Measurements from ENCODE around the gene ELOB.

ELOB gene

DNA sequence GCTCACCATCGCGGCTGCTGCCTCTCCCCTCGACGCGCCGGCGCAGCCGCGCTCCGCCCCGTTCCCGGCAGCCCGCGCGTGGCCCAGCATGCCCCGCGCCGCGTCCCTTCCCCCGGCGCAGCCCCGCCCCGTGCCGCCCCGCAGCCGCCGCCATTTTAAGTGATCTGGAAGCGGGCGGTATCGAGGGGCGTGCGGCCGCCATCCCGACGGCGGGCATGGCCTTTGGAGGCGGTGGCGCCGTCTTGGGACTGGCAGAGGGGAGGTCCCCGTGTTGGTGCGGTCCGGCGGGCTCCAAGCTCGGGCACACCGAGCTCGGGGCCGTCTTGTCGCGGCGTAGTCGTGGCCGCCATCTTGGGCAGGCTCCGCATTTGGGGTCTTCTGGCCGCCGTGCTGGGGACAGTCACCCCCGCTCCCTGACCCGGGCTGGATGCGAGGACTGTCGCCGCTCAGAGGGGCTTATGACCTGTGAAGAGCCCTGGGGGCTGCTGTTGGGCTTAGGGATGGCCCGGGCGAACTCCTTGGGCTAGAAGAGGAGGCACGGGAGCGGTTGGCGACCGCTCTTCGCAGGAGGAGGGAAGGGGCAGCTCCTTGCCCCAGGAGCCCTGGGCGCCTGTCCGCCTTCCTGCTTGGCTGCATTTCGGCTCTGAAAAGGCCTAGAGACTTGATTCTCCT, at the start of gene ELOB:
Gene ELOB (minus strand): TSS at position 50 of the 672 bp plus-strand sequence. CDS start 41 bp downstream, at position 9.
- no peak for DNase-seq

DNA sequence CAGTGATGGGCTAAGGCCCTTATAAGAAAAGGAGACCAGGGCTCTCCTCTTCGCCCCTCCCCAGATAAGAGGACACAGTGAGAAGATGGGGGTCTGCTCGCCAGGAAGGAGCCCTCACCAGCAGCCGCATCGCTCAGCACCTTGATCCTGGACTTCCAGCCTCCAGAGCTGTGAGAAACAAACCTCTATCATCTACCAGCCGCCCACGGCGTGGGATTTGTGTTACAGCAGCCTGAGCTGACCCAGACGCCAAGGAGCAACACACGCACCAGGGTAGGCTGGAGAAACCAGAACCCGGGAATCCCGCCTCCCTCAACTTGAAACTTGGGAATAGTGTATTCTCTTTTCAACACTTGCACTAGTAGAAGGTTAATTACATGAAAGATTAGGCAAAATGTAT, 48.8 kb upstream of the ELOB start:
- DNase-seq = no peak

DNA sequence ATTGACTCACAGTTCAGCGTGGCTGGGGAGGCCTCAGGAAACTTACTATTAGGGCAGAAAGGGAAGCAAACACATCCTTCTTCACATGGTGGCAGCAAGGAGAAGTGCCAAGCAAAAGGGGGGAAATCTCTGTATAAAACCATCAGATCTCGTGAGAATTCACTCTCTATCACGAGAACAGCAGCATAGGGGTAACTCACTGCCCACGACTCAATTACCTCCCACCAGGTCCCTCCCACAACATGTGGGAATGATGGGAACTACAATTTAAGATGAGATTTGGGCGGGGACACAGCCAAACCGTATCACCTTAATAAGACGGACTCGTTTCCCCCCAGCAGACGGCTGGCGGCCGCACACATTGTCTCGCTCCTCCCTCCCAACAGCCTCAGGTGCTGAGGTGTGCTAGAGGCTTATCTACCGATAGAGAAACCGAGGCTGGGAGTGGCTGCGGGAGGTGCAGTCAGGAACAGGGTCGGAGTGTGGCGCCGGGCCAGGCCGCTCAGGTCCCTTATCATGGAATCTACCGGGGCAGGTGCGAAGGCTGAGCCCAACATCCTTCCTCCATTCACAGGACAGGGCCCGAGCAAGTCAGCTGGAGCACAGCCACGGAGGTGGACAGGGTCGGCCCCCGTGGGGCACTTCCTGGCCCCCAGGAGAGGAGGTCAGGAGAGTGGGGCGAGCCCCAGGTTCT, 48.1 kb upstream of the ELOB start:
- no peak for DNase-seq

DNA sequence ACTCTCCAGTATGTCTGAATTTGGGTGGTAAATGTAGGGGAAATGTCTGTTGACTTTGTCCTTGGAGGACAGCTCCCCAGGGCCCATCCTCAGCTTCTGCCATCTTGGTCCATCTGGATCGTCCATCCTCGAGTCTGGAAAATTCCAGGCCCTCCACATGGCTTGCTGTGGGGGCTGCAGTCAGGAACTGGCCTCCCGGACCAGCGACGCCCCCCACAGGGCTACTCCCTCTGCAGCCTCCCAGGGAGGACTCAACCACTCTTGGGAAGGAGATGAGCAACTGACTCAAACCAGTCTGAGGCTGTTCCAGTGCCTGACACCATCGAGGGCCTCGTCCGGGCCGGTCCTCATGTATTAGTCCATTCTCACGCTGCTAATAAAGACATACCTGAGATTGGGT, 47.5 kb upstream of the ELOB start:
- no peak for DNase-seq

DNA sequence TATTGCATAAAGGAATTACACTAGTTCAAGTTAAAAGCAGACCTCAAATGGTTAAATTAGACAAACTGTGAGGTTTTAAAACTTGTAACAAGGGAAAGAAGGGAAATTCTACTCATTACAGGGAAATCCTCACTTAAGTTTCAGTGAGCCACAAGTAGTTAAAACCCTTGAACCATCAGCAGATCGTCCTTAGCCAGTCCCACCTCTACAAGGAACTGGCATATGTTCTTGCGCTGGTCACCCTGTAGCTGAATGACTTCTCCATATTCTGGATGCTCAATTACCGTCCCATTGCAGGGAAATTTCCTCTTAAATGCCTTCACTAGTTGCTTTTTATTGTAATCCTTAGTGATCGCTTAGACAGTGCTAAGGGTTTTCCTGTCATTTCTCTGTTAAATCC, 45.4 kb upstream of the ELOB start:
- no peak for DNase-seq

DNA sequence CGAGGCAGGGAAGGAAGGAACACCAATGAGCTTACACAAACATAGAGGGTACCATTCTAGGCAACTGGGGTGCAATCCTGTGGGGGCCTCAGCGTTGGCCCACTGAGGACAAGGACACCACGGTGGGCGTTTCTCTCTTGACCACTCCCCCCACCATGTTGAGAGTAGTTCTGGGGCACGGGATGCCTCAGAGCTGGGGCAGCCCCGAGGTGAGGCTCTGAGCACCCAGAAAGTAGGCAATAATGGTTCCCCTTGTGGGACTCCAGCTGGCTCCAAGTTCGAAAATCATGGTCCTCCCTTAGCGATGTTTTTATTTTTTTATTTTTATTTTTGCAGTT, 45.0 kb upstream of the ELOB start:
- no peak for DNase-seq

DNA sequence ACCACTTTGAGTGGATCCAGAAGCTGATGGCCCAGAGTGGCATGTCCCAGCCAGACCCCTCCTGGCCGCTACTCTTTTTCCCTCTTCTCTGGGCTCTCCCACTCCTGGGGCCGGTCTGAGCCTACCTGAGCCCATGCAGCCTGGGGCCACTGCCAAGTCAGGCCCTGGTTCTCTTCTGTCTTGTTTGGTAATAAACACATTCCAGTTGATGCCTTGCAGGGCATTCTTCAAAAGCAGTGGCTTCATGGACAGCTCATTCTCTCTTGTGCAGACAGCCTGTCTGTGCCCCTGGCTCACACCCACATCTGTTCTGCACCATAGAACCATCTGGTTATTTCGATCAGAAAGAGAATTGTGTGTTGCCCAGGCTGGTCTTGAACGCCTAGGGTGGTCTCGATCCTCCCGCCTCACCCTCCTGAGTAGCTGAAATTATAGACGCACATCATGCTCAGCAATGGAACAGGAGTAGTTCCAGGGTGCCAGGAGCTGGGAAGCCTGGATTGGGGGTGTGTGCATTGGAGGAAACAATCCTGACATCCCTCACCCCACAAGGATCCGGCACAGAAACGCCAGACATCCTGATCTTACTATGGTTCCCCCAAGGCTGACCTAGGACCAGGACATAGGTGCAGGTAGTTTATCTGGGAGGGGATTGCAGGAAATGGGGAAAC, 44.5 kb upstream of the ELOB start:
- DNase-seq = no peak

DNA sequence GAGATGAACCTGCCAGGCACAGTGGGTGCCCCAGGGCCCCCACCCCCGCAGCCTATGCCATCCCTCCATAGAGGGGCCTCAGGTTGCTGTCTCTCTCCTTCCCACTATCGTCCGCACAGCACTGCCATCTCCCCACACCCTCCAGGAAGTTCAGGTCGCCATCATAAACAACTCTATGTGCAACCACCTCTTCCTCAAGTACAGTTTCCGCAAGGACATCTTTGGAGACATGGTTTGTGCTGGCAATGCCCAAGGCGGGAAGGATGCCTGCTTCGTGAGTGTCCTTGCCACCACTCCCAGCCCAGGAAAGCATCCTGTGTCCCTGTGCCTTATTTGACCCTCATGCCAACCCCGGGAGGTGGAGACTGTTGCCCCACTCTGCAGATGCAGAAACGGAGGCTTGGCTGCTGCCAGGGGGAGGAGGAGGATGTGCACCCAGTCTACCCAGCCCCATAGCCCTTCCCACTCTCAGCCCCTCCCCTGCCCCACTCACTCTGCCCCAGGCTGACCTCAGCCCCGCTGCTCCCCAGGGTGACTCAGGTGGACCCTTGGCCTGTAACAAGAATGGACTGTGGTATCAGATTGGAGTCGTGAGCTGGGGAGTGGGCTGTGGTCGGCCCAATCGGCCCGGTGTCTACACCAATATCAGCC, 43.9 kb upstream of the ELOB start:
- no peak for DNase-seq

DNA sequence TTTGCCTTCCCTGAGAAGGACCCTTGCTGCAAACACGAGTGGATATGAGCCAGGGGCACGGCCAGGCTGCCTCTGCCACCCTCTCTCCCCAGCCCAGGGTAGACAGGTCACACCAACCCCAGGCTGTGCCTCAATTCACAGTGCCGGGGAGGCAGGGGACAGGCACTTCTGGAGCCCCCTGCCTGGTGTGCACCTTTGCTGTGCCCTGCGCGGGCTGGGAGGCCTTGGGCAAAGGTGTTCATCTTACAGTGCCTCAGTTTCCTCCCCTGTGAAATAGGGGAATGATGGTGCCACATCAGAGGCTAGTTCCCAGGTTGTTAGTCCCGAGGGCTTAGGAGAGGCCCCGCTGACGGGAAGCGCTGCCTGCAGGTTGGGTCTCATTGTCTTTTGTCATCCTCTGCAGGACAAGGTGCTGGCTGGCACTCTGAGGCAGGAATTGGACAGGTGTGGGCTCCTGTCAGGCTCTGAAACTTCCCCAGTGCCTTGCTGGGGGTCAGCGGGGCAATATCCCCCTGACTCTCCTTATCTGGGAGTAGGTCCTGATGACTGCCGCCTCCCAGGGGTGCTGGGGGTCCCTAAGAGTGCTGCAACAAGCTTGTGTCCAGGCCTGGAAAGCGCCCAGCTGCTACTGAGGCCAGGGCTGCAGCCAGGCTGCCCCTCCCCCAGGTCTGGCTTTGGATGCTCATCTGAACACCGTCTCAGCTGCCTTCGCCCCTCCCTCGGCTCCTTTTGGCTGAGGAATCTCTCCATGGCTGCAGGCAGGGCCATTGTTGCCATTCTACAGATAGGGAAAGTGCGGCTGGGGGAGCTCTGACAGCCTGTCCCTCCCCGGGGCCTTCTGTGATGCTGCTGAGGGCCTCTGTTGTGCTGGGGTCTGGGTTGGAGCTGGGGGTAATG, 43.1 kb upstream of the ELOB start:
- DNase-seq = no peak

DNA sequence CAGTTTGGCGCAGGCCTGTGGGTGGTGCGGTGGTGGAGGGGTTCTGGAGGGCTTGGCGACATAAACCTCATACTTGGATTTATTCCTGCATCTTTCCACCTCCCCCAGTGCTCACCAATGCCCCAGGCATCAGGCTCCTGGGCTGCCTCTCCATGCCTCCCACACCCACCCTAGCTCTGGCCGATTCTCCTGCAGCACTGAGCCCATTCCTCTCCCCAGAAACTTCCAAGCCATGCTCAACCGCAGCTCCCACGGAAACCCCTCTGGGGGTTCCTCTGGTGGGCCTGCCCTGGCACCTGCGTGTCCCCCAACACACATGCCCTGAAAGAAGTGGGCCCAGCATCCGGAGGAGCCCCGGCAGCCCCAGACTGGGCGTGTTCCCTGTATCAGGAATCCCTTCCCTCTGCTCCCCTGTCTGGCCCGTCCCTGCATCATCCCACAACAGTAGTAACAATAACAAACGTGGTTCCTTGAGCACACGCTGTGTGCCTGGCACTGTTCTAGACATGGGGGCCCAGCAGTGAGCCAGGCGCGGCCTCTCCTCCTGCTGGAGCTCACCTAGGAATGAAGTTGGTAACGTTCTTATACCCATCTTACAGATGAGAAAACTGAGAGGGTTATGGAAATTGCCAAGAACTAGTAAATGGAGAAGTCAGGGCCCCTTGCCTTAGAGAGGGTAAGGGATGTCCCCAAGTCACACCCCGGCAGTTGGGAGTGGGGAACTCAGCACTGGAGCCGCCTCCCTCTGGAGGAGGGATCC, 42.3 kb upstream of the ELOB start:
- DNase-seq = no peak

DNA sequence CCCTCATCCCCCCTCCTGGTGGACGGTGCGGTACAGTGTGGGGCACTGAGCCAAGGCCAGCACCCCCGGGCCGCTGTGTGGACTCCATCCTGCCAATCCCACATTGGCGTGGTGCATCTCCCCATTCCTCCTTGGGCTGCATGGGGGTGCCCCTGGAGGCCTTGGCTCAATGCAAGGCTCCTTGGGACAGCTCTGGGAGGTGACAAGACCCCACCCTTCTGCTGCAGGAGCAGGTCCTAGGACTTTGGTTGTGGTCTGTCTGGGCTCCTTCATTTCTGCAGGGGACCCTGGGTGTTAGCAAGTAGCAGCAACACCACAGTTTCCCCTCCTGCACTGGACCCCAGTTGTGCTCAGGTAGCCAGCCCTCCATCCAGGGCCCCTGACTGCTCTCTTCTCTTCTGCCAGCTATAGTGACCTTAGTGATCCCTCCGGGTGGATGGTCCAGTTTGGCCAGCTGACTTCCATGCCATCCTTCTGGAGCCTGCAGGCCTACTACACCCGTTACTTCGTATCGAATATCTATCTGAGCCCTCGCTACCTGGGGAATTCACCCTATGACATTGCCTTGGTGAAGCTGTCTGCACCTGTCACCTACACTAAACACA, 41.3 kb upstream of the ELOB start:
- no peak for DNase-seq

DNA sequence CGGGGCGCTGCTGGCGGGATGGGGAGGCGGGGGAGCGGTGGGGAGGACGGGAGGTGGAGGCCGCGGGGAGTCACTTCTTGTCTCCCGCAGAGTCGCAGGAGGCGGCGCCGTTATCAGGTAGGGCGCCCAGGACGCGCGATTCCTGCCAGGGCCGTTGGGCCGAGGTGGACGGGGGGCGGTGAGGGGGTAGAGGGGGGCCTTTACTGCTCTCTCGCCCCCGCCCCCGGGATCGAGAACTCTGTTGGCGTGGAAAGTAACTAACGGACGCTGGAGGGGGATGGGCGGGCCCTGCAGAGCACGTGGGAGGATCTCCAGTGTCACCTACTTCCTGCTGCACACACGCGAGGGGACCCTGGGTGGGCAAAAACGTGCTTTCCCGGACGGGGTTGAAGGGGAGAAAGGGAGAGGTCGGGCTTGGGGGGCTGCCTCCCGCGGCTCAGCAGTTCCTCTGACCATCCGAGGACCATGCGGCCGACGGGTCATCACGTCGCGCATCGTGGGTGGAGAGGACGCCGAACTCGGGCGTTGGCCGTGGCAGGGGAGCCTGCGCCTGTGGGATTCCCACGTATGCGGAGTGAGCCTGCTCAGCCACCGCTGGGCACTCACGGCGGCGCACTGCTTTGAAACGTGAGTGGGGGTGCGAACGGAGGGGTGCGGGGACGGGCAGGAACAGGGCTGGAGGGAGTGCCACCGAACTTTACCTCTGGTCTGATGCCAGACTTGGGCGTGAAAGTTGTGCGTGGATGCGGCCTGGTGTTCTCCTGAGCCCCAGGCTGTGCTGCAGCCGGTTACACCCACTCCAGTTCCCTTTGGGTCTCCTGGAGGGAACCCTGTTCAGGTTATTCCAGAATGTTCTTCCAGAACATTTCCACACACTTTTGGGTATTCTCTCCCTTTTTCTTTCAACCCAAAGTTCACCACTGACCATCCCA, 40.5 kb upstream of the ELOB start:
- no peak for DNase-seq

DNA sequence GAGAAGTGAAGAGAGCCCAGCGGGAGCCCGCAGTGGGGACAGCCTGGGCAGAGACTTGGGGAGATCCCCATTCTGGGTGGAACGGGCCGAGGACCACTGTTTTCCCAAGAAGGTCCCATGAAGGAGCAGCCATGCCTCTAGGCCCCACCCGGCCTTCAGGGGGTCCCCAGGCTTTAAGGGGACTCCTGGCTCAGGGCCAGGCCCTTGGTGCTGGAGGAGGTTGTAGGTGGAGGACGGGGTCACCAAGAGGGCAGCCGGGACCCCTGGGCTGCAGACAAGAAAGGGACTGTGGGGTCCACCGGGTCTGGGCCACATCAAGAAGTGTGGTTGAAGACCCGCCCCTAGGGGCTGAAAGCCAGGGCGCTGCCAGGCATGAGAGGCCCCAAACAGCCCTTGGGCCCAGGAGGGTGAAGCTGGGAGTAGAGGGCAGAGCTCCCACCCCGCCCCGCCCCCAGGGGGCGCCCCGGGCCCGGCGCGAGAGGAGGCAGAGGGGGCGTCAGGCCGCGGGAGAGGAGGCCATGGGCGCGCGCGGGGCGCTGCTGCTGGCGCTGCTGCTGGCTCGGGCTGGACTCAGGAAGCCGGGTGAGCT, 39.8 kb upstream of the ELOB start, which contains the start of gene PRSS21:
Gene PRSS21 (plus strand): TSS at position 487 of the 589 bp plus-strand sequence. CDS start 32 bp downstream, at position 519.
- no peak for DNase-seq

DNA sequence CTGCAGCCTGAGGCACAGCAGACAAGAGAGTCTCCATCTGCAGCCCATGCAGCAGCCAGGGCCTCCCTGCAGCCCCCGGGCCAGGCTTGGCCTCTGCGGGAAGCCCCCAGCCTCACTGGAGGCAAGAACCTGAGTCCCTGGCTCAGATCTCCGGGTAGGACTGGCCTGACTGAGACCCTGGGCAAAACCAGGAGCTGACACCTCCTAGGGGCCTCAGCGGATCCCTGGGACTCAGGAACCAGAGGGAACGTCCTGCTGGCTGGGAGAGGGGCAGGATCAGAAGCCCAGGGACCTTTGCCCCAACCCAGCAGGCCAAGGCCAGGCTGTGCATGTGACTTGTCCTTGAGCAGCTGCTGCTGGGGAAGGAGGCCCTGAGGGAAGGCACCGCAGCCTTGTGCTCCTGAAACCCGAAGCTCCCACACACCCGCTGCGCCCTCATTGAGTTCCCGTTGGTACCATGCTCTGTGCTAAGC, 38.3 kb upstream of the ELOB start:
- DNase-seq = no peak

DNA sequence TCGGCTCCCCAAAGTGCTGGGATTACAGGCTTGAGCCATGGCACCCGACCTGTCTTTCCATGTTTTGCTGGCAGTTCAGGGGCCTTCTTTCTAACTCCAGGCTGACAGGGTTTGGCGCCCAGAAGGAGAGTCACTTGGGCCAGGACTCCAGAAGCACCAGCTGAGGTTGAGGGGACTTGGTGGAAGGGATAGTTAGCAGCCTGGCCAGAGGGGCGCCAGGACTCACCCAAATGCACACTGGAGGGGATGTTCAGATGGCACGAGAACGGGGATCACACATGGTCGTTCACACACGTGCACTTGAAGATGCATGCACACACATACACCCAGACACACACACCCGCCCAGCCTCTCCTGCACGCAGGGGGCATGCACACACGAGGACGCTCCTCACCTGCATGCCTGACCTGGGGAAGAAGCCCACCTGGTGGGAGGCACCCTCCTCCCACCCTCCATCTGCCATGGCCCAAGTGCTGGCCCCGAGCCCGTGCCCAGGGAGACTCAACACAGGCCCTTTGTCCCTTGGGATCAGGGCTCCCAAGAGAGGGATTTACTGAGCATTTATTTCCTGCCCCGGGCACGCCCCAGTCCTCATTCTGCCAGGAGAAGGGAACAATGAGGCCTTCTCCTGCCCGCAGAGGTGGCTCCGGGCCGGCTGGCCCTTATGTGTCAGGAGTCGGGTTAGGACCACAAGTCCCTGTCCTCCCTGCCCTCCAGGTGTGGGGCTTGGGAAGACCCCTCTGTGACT, 37.6 kb upstream of the ELOB start:
- no peak for DNase-seq

DNA sequence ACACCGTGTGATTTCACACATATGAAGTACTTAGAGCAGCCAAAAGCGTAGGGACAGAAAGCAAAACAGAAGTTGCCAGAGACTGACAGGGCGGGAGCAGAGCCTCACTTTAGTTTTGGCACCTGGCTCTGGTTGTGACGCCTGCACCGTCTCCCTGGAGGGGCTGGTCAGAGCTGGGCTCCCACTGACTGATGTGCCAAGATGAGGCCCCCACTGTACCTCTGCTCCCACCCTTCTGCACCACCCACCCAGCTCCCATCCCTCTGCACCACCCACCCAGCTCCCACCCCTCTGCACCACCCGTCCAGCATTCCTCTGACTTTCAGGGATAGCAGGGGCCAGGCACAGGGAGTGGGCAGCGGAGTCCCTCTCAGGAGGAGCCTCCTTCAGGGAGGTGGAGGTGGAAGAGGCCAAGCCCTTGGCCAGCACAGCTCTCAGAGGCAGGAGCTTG, 36.7 kb upstream of the ELOB start:
- no peak for DNase-seq

DNA sequence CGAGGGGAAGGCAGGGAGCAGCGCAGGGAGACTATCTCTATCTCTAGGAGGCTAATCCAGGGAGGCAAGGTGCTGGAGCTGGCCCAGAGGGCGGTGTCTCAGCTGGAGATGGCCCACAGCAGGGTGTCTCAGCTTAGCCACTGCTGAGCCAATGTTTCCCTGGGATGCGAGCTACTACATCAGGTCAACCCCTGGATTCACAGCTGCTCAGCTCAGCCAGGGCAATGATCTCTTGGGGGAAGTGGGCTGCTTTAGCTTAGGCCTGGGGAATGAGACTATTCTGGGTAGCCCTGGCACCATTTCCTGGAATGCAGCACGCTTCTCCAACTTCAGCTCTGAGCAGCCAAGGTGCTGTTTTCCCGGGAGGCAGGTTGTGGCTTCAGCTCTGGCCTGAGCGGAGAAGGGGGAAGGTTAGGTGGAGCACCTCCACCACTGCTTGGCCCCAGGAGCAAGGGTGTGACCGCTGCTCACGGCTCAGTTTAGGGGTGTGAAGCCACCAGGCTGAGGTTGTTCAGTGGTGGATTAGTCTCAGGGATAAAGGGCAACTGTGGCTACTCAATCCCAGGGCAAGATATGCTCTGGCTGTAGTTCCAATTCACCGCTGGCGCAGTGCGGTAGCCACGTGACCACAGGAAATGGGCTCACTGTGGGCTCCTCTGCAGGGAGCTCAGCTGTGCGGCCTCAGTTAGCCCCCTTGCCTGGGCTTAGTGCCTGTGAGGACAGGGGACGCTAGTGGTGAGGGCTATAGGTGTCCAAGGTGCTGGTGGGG, 34.8 kb upstream of the ELOB start:
- no peak for DNase-seq

DNA sequence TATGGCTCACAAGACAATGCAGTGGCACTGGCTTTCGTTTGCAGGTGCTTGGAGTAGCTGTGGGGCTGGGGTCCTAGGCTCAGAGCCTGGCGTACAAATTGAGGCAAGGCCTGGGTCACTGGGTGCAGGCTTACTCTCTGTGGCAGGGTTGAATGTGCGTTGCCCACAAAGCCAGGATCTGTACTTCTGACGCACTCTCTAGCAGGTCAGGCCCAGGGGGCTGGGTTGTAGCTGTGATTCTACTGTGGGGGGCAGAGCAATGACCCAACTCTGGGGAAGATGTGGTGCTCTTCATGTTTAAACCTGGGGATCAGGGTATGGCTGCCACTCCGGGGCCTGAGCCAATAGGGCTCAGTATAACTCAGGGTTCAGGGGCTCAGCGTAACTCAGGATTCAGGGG, 33.6 kb upstream of the ELOB start:
- DNase-seq = no peak
